ENCODE results near the gene GIPR.
"Not testable (repeated sequence)": the region's sequence is repeated elsewhere in the genome, so short reads cannot be mapped to it uniquely, and the experiment has no call there.

The GIPR gene

GRCh38 chr19:45685045-45685444 lies 17.0 kb downstream of the GIPR start:
- not testable (repeated sequence) for H3K27ac ChIP-seq; DNase-seq (ENCODE audit: low read depth, low spot score)

GRCh38 chr19:45687599-45687998 lies 19.6 kb downstream of the GIPR start:
- no peak for DNase-seq (ENCODE audit: low read depth, low spot score)
- no peak overlapping the region for H3K27ac ChIP-seq

GRCh38 chr19:45691516-45692186 lies 23.6 kb downstream of the GIPR start, which contains the start of gene SNRPD2:
TSS of gene SNRPD2 (minus strand) at chr19:45691953. CDS start at chr19:45691888, 65 bp downstream.
- DNase-seq (ENCODE audit: low read depth, low spot score) = peak; percentile 74

GRCh38 chr19:45692187-45693105 lies 24.4 kb downstream of the GIPR start, which contains the start of gene QPCTL:
TSS of gene QPCTL (plus strand) at chr19:45692666. CDS start at chr19:45692704, 38 bp downstream.
- peak within 1 kb of the TSS; percentile 86 for H3K27ac ChIP-seq
- peak; percentile 99 for DNase-seq (ENCODE audit: low read depth, low spot score)

More at GRCh38 chr19:45691516-45692186, 23.6 kb downstream of the GIPR start, which contains the start of gene SNRPD2:
- peak within 1 kb of the TSS; percentile 86 for H3K27ac ChIP-seq

- no peak for DNase-seq (ENCODE audit: low read depth, low spot score)
These were observed 25.2 kb downstream of the GIPR start for GRCh38 chr19:45693106-45693788.

GRCh38 chr19:45701676-45702075 lies 33.7 kb downstream of the GIPR start:
- no peak overlapping the region for H3K27ac ChIP-seq
- DNase-seq (ENCODE audit: low read depth, low spot score) = no peak

More at GRCh38 chr19:45693106-45693788, 25.2 kb downstream of the GIPR start:
- H3K27ac ChIP-seq = peak overlapping the region; percentile 86

GRCh38 chr19:45705115-45705514 lies 37.1 kb downstream of the GIPR start:
- DNase-seq (ENCODE audit: low read depth, low spot score) = no peak
- no peak overlapping the region for H3K27ac ChIP-seq

GRCh38 chr19:45705710-45706415 lies 37.8 kb downstream of the GIPR start:
- DNase-seq (ENCODE audit: low read depth, low spot score) = no peak

GRCh38 chr19:45710356-45711130 lies 42.5 kb downstream of the GIPR start:
- no peak overlapping the region for H3K27ac ChIP-seq
- DNase-seq (ENCODE audit: low read depth, low spot score) = no peak

More at GRCh38 chr19:45705710-45706415, 37.8 kb downstream of the GIPR start:
- no peak overlapping the region for H3K27ac ChIP-seq

- DNase-seq (ENCODE audit: low read depth, low spot score) = no peak
- H3K27ac ChIP-seq = no peak overlapping the region
These were observed 44.1 kb downstream of the GIPR start for GRCh38 chr19:45711851-45712698.

GRCh38 chr19:45712699-45713067 lies 44.7 kb downstream of the GIPR start:
- DNase-seq (ENCODE audit: low read depth, low spot score) = no peak
- H3K27ac ChIP-seq = no peak overlapping the region

- no peak overlapping the region for H3K27ac ChIP-seq
- no peak for DNase-seq (ENCODE audit: low read depth, low spot score)
These were observed 45.1 kb downstream of the GIPR start for GRCh38 chr19:45713141-45713540.

GRCh38 chr19:45715139-45715538 lies 47.1 kb downstream of the GIPR start:
- no peak for DNase-seq (ENCODE audit: low read depth, low spot score)
- H3K27ac ChIP-seq = no peak overlapping the region

- H3K27ac ChIP-seq = peak overlapping the region; percentile 89
- DNase-seq (ENCODE audit: low read depth, low spot score) = no peak
These were observed 48.5 kb downstream of the GIPR start for GRCh38 chr19:45716359-45717130.

GRCh38 chr19:45717131-45717982 lies 49.3 kb downstream of the GIPR start:
- peak; percentile 75 for DNase-seq (ENCODE audit: low read depth, low spot score)
- peak overlapping the region; percentile 89 for H3K27ac ChIP-seq

- H3K27ac ChIP-seq = peak overlapping the region; percentile 89
- DNase-seq (ENCODE audit: low read depth, low spot score) = no peak
These were observed 50.1 kb downstream of the GIPR start for GRCh38 chr19:45717983-45718650.

All from epithelial cell of prostate (primary cell).